IMR-90 (cell line): ENCODE measurements around the gene OCSTAMP. TPM values are rescaled to one million over a fixed set of nuclear protein-coding genes. Genes with fewer than 3 reads are reported as not detected.

Experiments
- ATAC-seq: fragments of 200-7000 bp; cut with Tn5 transposase; 2 replicates; pipeline ENCODE4 v1.9.1; 2020; ENCODE audit warnings: low read depth, mild to moderate bottlenecking, moderate library complexity
- BruUV-seq: library from RNA; stranded (reverse); fragments of 400-500 nt; replicated peaks from 2 replicates; lab custom pipeline; 2021; lab: Mats Ljungman, UMichigan
- CTCF ChIA-PET: fragments of 300-600 bp; formaldehyde crosslinking; extraction: SDS; loops from one replicate; lab custom pipeline; 2021; ENCODE audit warnings: antibody characterized with exemption; lab: Yijun Ruan, JAX
- POLR2A ChIA-PET: fragments of 300-600 bp; sonication (Branson Sonifier 250); formaldehyde crosslinking; loops from one replicate; lab custom pipeline; 2022; ENCODE audit warnings: antibody characterized with exemption; ENCODE audit not compliant: unreplicated experiment; lab: Charles Lee
- DNase-seq: peaks from one replicate; pipeline ENCODE4 v3.0.0; 2013
- H2AFZ ChIP-seq: replicated peaks from 2 replicates; pipeline ENCODE3; 2013; ENCODE audit warnings: low read length, mild to moderate bottlenecking; ENCODE audit not compliant: poor library complexity
- H2AK5ac ChIP-seq: 2 replicates; pipeline ENCODE4 v1.6.1; 2013; ENCODE audit warnings: low read depth, low read length, inconsistent platforms
- H2AK9ac ChIP-seq: replicated peaks from 2 replicates; pipeline ENCODE3; 2013; ENCODE audit warnings: mild to moderate bottlenecking, low read depth, low read length, moderate library complexity; ENCODE audit not compliant: poor library complexity
- H2BK120ac ChIP-seq: 2 replicates; pipeline ENCODE4 v1.6.1; 2013; ENCODE audit warnings: low read depth, low read length, inconsistent platforms
- H2BK15ac ChIP-seq: 3 replicates; pipeline ENCODE4 v1.6.1; 2013; ENCODE audit warnings: low read depth, low read length, inconsistent platforms
- H2BK20ac ChIP-seq: 2 replicates; pipeline ENCODE4 v1.6.1; 2013; ENCODE audit warnings: low read depth, mild to moderate bottlenecking, inconsistent platforms, low read length, moderate library complexity
- H2BK5ac ChIP-seq: 2 replicates; pipeline ENCODE4 v1.6.1; 2013; ENCODE audit warnings: mild to moderate bottlenecking, low read depth, low read length, inconsistent platforms; ENCODE audit not compliant: poor library complexity, severe bottlenecking
- H3K14ac ChIP-seq: replicated peaks from 2 replicates; pipeline ENCODE4 v1.6.1; 2013; ENCODE audit warnings: low read depth, low read length, inconsistent platforms
- H3K18ac ChIP-seq: 2 replicates; pipeline ENCODE4 v1.6.1; 2013; ENCODE audit warnings: low read depth, low read length, control low read depth
- H3K23ac ChIP-seq: 2 replicates; pipeline ENCODE4 v1.6.1; 2013; ENCODE audit warnings: low read depth, low read length, inconsistent platforms
- H3K27ac ChIP-seq: 2 replicates; pipeline ENCODE4 v1.5.1; 2013; ENCODE audit warnings: mild to moderate bottlenecking, control low read depth, low read length; ENCODE audit not compliant: insufficient read depth
- H3K27me3 ChIP-seq: 2 replicates; pipeline ENCODE4 v1.6.1; 2013; ENCODE audit warnings: low read length; ENCODE audit not compliant: control insufficient read depth, insufficient read depth
- H3K36me3 ChIP-seq: 2 replicates; pipeline ENCODE4 v1.6.1; 2013; ENCODE audit warnings: low read length, mixed read lengths; ENCODE audit not compliant: control insufficient read depth, insufficient read depth
- H3K4ac ChIP-seq: 2 replicates; pipeline ENCODE4 v1.6.1; 2013; ENCODE audit warnings: low read depth, low read length, inconsistent platforms
- H3K4me1 ChIP-seq: 2 replicates; pipeline ENCODE4 v1.6.1; 2013; ENCODE audit warnings: low read length, mixed read lengths; ENCODE audit not compliant: control insufficient read depth, insufficient read depth
- H3K4me2 ChIP-seq: 2 replicates; pipeline ENCODE4 v1.6.1; 2013; ENCODE audit warnings: low read depth, mild to moderate bottlenecking, control low read depth, low read length, moderate library complexity
- H3K4me3 ChIP-seq: 2 replicates; pipeline ENCODE4 v1.5.1; 2013; ENCODE audit warnings: low read depth, mild to moderate bottlenecking, control low read depth, low read length, moderate library complexity; ENCODE audit not compliant: insufficient read depth
- H3K56ac ChIP-seq: 2 replicates; pipeline ENCODE4 v1.6.1; 2013; ENCODE audit warnings: low read length, inconsistent platforms; ENCODE audit not compliant: insufficient read depth; ENCODE audit errors: extremely low read depth
- H3K79me1 ChIP-seq, 2 experiments: 2 replicates each; pipeline ENCODE4 v1.6.1; 2013; ENCODE audit warnings: low read length in 2 of 2, inconsistent platforms in 1 of 2, low read depth in 1 of 2
- H3K9ac ChIP-seq: 2 replicates; pipeline ENCODE4 v1.6.1; 2013; ENCODE audit warnings: low read depth, low read length, control low read depth
- H3K9me1 ChIP-seq: 2 replicates; pipeline ENCODE4 v1.6.1; 2013; ENCODE audit warnings: low read length, inconsistent platforms; ENCODE audit not compliant: insufficient read depth
- H3K9me3 ChIP-seq: 2 replicates; pipeline ENCODE4 v1.6.1; 2013; ENCODE audit warnings: low read length; ENCODE audit not compliant: control insufficient read depth, insufficient read depth
- H4K20me1 ChIP-seq: 2 replicates; pipeline ENCODE4 v1.6.1; 2013; ENCODE audit warnings: low read length, inconsistent platforms; ENCODE audit not compliant: insufficient read depth
- H4K5ac ChIP-seq: 2 replicates; pipeline ENCODE4 v1.6.1; 2013; ENCODE audit warnings: mild to moderate bottlenecking, low read depth, low read length, control low read depth
- H4K8ac ChIP-seq, 2 experiments: 2 replicates each; pipeline ENCODE4 v1.6.1; 2013; ENCODE audit warnings: low read depth in 2 of 2, low read length in 2 of 2, control low read depth in 1 of 2, inconsistent platforms in 1 of 2
- H4K91ac ChIP-seq: 2 replicates; pipeline ENCODE4 v1.6.1; 2013; ENCODE audit warnings: low read depth, low read length, inconsistent platforms; ENCODE audit not compliant: insufficient read depth
- BHLHE40 ChIP-seq: fragments of 150-350 bp; IDR thresholded peaks from 2 replicates; pipeline ENCODE4 v1.6.1; 2016; ENCODE audit warnings: mild to moderate bottlenecking, low read depth, low read length
- CEBPB ChIP-seq: IDR thresholded peaks from 2 replicates; pipeline ENCODE4 v1.6.1; 2012; ENCODE audit warnings: low read depth, low read length, improper control_type of control experiment
- CHD1 ChIP-seq: IDR thresholded peaks from 2 replicates; pipeline ENCODE4 v1.6.1; 2012; ENCODE audit warnings: low read depth, low read length, improper control_type of control experiment
- FOS ChIP-seq: fragments of 150-350 bp; IDR thresholded peaks from 2 replicates; pipeline ENCODE4 v1.6.1; 2016; ENCODE audit warnings: low read depth, low read length
- MAFK ChIP-seq: IDR thresholded peaks from 2 replicates; pipeline ENCODE4 v1.6.1; 2012; ENCODE audit warnings: low read depth, low read length, improper control_type of control experiment
- NFE2L2 ChIP-seq: fragments of 150-350 bp; IDR thresholded peaks from 2 replicates; pipeline ENCODE4 v1.6.1; 2016; ENCODE audit warnings: low read depth, mild to moderate bottlenecking, low read length
- RAD21 ChIP-seq: IDR thresholded peaks from 2 replicates; pipeline ENCODE4 v1.6.1; 2012; ENCODE audit warnings: low read length, improper control_type of control experiment
- RCOR1 ChIP-seq: IDR thresholded peaks from 2 replicates; pipeline ENCODE4 v1.6.1; 2012; ENCODE audit warnings: mild to moderate bottlenecking, low read length, improper control_type of control experiment; ENCODE audit not compliant: insufficient replicate concordance
- RFX5 ChIP-seq: IDR thresholded peaks from 2 replicates; pipeline ENCODE4 v1.8.0; 2012; ENCODE audit warnings: low read depth, mild to moderate bottlenecking, low read length, moderate library complexity
- SMC3 ChIP-seq: fragments of 150-350 bp; IDR thresholded peaks from 2 replicates; pipeline ENCODE4 v1.6.1; 2016; ENCODE audit warnings: low read depth, mild to moderate bottlenecking, antibody characterized with exemption, low read length, moderate library complexity
- WGBS, 2 experiments: methylation state at CpG; one replicate each; pipeline versions ENCODE4 v1.1.5 to v1.1.7; 2013; ENCODE audit warnings: missing lambda C conversion rate in 2 of 2; ENCODE audit not compliant: insufficient read length in 1 of 2; ENCODE audit errors: extremely low coverage in 2 of 2; 5-methylcytosine and 5-hydroxymethylcytosine counted together
- dilution Hi-C: fragments of 300-500 bp; cut with HindIII; formaldehyde crosslinking; loops from one replicate; pipeline ENCODE4 v1.14.3; 2018; ENCODE audit warnings: low sequenced_read_pairs; ENCODE audit not compliant: unreplicated experiment
- in situ Hi-C: fragments of 300-500 bp; cut with MboI; formaldehyde crosslinking; loops from 3 replicates; pipeline ENCODE4 v1.14.3; 2019; ENCODE audit warnings: low sequenced_read_pairs, inconsistent platforms, mixed read lengths
- intact Hi-C: fragments of 100-400 bp; cut with micrococcal nuclease; formaldehyde crosslinking; loops from 2 replicates; pipeline ENCODE4 v1.10.0; 2022
- polyA plus RNA-seq, 3 experiments: library from polyadenylated mRNA; depleted of rRNA; stranded (reverse); fragments of >200 nt; gene quantifications; 2 replicates each; pipeline ENCODE4 v1.2.3, GENCODE V29; 2012; ENCODE audit warnings: low replicate concordance in 1 of 3
- total RNA-seq: library from RNA; depleted of rRNA; stranded (reverse); fragments of >200 nt; gene quantifications from 2 replicates; pipeline ENCODE4 v1.2.3, GENCODE V29; 2012
- TF ChIP-seq, protein P1 (sequence below): conservative IDR thresholded peaks from 2 replicates; pipeline ENCODE4 v1.5.1; 2012; ENCODE audit warnings: mild to moderate bottlenecking, low read depth, low read length, improper control_type of control experiment
- TF ChIP-seq, protein P2 (sequence below): fragments of 150-350 bp; IDR thresholded peaks from 2 replicates; pipeline ENCODE4 v1.6.1; 2016; ENCODE audit warnings: low read depth, mild to moderate bottlenecking, low read length, moderate library complexity, borderline replicate concordance
- TF ChIP-seq, protein P3 (sequence below): fragments of 150-350 bp; IDR thresholded peaks from 2 replicates; pipeline ENCODE4 v1.6.1; 2017; ENCODE audit warnings: mild to moderate bottlenecking, antibody characterized with exemption, low read length, low read depth

The OCSTAMP gene
- total and polyA plus RNA-seq, 2 of the 4 experiments (the other 2 are of a cell fraction) = not detected

GRCh38 chr20:46587986-46588385, 37.5 kb upstream of the OCSTAMP start (continued):
- TF ChIP-seq, protein P1, sequence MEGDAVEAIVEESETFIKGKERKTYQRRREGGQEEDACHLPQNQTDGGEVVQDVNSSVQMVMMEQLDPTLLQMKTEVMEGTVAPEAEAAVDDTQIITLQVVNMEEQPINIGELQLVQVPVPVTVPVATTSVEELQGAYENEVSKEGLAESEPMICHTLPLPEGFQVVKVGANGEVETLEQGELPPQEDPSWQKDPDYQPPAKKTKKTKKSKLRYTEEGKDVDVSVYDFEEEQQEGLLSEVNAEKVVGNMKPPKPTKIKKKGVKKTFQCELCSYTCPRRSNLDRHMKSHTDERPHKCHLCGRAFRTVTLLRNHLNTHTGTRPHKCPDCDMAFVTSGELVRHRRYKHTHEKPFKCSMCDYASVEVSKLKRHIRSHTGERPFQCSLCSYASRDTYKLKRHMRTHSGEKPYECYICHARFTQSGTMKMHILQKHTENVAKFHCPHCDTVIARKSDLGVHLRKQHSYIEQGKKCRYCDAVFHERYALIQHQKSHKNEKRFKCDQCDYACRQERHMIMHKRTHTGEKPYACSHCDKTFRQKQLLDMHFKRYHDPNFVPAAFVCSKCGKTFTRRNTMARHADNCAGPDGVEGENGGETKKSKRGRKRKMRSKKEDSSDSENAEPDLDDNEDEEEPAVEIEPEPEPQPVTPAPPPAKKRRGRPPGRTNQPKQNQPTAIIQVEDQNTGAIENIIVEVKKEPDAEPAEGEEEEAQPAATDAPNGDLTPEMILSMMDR = no peak
- no peak for TF ChIP-seq CEBPB
- TF ChIP-seq NFE2L2 = no peak

DNA sequence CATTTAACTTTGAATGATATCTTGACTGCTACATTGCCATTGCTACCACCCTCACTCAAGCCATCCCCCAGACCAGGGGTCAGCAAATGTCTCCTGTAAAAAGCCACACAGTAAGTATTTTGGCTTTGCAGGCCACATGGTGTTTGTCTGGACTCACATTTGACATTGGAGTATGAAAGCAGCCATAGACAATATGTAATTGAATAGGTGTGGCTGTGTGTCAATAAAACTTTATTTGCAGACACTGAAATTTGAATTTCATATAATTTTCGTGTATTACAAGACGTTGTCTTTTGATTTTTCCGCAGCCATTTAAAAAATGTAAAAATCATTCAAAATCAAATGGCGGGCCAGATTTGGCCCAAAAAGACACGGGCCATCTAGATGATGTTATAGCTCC, 36.3 kb upstream of the OCSTAMP start:
- Histone ChIP-seq H3K9me1 (no peaks in the 10 kb centered on the region), H3K23ac (no peak overlapping the region), H3K79me1 (no peaks in the 10 kb centered on the region), H3K27ac (no peak overlapping the region), H3K9me3 (no peaks in the 10 kb centered on the region), H4K20me1 (no peaks in the 10 kb centered on the region), H2AK9ac (no peak overlapping the region), H2BK20ac (no peak overlapping the region), H4K91ac (no peak overlapping the region), H2BK120ac (no peak overlapping the region), H2AK5ac (no peak overlapping the region), H3K4ac (no peak overlapping the region), H4K5ac (no peak overlapping the region), H3K4me2 (no peak overlapping the region), H3K56ac (no peak overlapping the region), H2BK5ac (no peak overlapping the region), H3K14ac (no peak overlapping the region), H3K27me3 (no peaks in the 10 kb centered on the region), H2BK15ac (no peak overlapping the region), H2AFZ (no peak overlapping the region), H3K36me3 (no peaks in the 10 kb centered on the region), H3K4me1 (no peaks in the 10 kb centered on the region), H3K9ac (no peak overlapping the region), H4K8ac (no peak overlapping the region), H3K4me3 (no peak overlapping the region), H3K18ac (no peak overlapping the region)
- ChIA-PET CTCF (no interaction called here), POLR2A (no interaction called here)
- dilution Hi-C loops = no loop called here
- no peak for ATAC-seq
- no TSS peak for BruUV-seq
- WGBS, 2 experiments = 87% methylated on average over 3 of the region's 5 CpGs; no CpG with 5 or more reads in 1 of the 2 experiments
- DNase-seq = no peak
- TF ChIP-seq NFE2L2 = no peak
- no peak for TF ChIP-seq RFX5
- no peak for TF ChIP-seq BHLHE40
- no peak for TF ChIP-seq RCOR1
- no peak for TF ChIP-seq CHD1
- TF ChIP-seq, protein P2, sequence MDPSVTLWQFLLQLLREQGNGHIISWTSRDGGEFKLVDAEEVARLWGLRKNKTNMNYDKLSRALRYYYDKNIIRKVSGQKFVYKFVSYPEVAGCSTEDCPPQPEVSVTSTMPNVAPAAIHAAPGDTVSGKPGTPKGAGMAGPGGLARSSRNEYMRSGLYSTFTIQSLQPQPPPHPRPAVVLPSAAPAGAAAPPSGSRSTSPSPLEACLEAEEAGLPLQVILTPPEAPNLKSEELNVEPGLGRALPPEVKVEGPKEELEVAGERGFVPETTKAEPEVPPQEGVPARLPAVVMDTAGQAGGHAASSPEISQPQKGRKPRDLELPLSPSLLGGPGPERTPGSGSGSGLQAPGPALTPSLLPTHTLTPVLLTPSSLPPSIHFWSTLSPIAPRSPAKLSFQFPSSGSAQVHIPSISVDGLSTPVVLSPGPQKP = no peak
- TF ChIP-seq, protein P3, sequence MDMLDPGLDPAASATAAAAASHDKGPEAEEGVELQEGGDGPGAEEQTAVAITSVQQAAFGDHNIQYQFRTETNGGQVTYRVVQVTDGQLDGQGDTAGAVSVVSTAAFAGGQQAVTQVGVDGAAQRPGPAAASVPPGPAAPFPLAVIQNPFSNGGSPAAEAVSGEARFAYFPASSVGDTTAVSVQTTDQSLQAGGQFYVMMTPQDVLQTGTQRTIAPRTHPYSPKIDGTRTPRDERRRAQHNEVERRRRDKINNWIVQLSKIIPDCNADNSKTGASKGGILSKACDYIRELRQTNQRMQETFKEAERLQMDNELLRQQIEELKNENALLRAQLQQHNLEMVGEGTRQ = no peak
- no peak for TF ChIP-seq CEBPB
- no peak for TF ChIP-seq FOS
- no peak for TF ChIP-seq SMC3
- TF ChIP-seq RAD21 = no peak
- TF ChIP-seq MAFK = no peak
- in situ Hi-C loops = no loop called here
- intact Hi-C loops = no loop called here
